Measurements from ENCODE around the gene MIS18BP1. TPM values are rescaled to one million over a fixed set of nuclear protein-coding genes. Genes with fewer than 3 reads are reported as not detected.

The MIS18BP1 gene
- total and polyA plus RNA-seq, 10 of the 15 experiments (the other 5 are each of a cell fraction or from before 2014, with no cell fraction given) = 16.9 to 88.9 (median 57.0) TPM

DNA sequence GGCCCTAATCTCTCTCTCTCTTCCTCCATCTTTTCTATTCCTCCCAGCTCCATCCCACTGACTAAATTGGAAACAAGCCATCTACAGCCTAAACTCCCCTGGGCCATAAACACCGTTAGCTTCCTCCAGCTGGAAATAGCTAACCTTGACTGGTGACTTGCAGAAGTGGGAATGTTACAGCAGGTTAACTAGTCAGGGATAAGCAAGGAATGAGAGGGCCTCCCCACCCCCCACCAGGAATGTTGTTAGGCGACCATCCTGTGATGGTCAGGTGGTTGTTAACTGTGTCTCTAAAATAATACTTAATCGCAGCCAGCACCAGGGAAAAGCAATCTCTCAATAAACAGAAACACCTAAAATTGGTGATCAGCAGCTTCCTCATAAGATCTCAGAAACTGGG, 40.8 kb downstream of the MIS18BP1 start (continued):
- no peak for TF ChIP-seq ZNF592 (IDR thresholded peaks at IDR 0.05)

DNA sequence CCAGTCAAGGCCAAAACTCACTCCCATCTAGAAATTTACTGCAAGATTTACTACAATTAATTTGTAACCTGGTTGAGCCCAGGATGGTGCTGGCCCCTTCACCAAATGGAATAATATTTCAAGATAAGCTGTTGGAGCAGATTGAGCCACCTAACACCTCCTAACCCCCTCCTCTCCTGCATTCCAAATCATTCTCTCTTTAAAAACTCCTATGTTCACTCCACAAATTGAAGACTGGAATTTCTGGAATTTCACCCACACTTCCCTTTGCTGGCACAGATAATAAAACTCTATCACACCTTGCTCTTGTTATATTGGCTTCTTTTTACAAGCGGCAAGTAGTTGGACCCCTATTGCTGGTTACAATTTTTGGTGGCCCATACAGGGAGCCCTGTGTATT, 41.7 kb downstream of the MIS18BP1 start:
- FAIRE-seq (no peak), DNase-seq (ENCODE audit: low read depth, low spot score) (no peak), ATAC-seq (no peak)
- ChIA-PET RAD21 (ENCODE audit: unreplicated experiment) (no interaction called here), SMC1A (ENCODE audit: uncharacterized antibody, unreplicated experiment) (interaction anchor here (0.6 to 0.7 kb wide), 2 partner anchors 12 to 258 kb away, joined by 3 read pairs; no protein-coding TSS in a partner anchor), CTCF (interaction anchor here (1.1 kb wide), 1 partner anchor 52 kb away, joined by 3 read pairs; no protein-coding TSS in a partner anchor), POLR2A (no interaction called here)
- Histone ChIP-seq H3K79me2 (ENCODE audit: control insufficient read depth, insufficient read depth, low read length) (no peaks in the 10 kb centered on the region), H3K4me3 (no peak overlapping the region), H3K36me3 (ENCODE audit: control insufficient read depth in 2 of 2, insufficient read depth in 2 of 2, low read length in 1 of 2) (peaks cover 8 to 25% of the 10 kb centered on the region in 2 experiments), H3K27me3 (replicated peaks in 1 of 2; ENCODE audit: control insufficient read depth in 2 of 2, insufficient read depth in 2 of 2, low read length in 1 of 2) (no peaks in the 10 kb centered on the region), H4K20me1 (ENCODE audit: control insufficient read depth, insufficient read depth) (no peaks in the 10 kb centered on the region), H2AFZ (ENCODE audit: control insufficient read depth, low read depth, low read length) (no peak overlapping the region), H3K9ac (ENCODE audit: control insufficient read depth, insufficient read depth, low read length) (no peak overlapping the region), H3K4me1 (ENCODE audit: control insufficient read depth, insufficient read depth, low read length) (no peaks in the 10 kb centered on the region), H3K4me2 (ENCODE audit: control insufficient read depth, insufficient read depth) (no peak overlapping the region), H3K27ac (ENCODE audit: control insufficient read depth, insufficient read depth) (no peak overlapping the region), H3K9me3 (replicated peaks; ENCODE audit: control insufficient read depth, insufficient read depth, low read length) (no peaks in the 10 kb centered on the region)
- WGBS (ENCODE audit: insufficient coverage, insufficient replicate concordance, low lambda C conversion rate, missing lambda C conversion rate) = 100% methylated on average over 1 of the region's 1 CpG
- intact Hi-C loops (cut with micrococcal nuclease; ENCODE audit: unreplicated experiment) = no loop called here
- no TSS peak for BruUV-seq (replicated peaks)
- in situ Hi-C loops (cut with MboI) = no loop called here
- TF ChIP-seq, protein P1, sequence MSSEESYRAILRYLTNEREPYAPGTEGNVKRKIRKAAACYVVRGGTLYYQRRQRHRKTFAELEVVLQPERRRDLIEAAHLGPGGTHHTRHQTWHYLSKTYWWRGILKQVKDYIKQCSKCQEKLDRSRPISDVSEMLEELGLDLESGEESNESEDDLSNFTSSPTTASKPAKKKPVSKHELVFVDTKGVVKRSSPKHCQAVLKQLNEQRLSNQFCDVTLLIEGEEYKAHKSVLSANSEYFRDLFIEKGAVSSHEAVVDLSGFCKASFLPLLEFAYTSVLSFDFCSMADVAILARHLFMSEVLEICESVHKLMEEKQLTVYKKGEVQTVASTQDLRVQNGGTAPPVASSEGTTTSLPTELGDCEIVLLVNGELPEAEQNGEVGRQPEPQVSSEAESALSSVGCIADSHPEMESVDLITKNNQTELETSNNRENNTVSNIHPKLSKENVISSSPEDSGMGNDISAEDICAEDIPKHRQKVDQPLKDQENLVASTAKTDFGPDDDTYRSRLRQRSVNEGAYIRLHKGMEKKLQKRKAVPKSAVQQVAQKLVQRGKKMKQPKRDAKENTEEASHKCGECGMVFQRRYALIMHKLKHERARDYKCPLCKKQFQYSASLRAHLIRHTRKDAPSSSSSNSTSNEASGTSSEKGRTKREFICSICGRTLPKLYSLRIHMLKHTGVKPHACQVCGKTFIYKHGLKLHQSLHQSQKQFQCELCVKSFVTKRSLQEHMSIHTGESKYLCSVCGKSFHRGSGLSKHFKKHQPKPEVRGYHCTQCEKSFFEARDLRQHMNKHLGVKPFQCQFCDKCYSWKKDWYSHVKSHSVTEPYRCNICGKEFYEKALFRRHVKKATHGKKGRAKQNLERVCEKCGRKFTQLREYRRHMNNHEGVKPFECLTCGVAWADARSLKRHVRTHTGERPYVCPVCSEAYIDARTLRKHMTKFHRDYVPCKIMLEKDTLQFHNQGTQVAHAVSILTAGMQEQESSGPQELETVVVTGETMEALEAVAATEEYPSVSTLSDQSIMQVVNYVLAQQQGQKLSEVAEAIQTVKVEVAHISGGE (CRISPR knock-in tag; IDR thresholded peaks at IDR 0.05) = no peak
- TF ChIP-seq, protein P2, sequence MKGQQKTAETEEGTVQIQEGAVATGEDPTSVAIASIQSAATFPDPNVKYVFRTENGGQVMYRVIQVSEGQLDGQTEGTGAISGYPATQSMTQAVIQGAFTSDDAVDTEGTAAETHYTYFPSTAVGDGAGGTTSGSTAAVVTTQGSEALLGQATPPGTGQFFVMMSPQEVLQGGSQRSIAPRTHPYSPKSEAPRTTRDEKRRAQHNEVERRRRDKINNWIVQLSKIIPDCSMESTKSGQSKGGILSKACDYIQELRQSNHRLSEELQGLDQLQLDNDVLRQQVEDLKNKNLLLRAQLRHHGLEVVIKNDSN (IDR thresholded peaks at IDR 0.05; ENCODE audit: borderline replicate concordance, extremely low read length, insufficient read depth, low read depth, low read length) = no peak
- TF ChIP-seq EZH2 (IDR thresholded peaks at IDR 0.05; ENCODE audit: borderline replicate concordance, control insufficient read depth, low read depth, low read length) (no peak), SIX5 (IDR thresholded peaks at IDR 0.05; ENCODE audit: low read depth, low read length, severe bottlenecking) (no peak), NFYB (IDR thresholded peaks at IDR 0.05; ENCODE audit: insufficient read depth, low read depth, low read length) (no peak), YBX1 (IDR thresholded peaks at IDR 0.05) (no peak), SRF (IDR thresholded peaks at IDR 0.05; ENCODE audit: low read depth in 2 of 2, low read length in 2 of 2) (no peak), MTA2 (IDR thresholded peaks at IDR 0.05; ENCODE audit: low read depth) (no peak)
- TF ChIP-seq, protein P3, sequence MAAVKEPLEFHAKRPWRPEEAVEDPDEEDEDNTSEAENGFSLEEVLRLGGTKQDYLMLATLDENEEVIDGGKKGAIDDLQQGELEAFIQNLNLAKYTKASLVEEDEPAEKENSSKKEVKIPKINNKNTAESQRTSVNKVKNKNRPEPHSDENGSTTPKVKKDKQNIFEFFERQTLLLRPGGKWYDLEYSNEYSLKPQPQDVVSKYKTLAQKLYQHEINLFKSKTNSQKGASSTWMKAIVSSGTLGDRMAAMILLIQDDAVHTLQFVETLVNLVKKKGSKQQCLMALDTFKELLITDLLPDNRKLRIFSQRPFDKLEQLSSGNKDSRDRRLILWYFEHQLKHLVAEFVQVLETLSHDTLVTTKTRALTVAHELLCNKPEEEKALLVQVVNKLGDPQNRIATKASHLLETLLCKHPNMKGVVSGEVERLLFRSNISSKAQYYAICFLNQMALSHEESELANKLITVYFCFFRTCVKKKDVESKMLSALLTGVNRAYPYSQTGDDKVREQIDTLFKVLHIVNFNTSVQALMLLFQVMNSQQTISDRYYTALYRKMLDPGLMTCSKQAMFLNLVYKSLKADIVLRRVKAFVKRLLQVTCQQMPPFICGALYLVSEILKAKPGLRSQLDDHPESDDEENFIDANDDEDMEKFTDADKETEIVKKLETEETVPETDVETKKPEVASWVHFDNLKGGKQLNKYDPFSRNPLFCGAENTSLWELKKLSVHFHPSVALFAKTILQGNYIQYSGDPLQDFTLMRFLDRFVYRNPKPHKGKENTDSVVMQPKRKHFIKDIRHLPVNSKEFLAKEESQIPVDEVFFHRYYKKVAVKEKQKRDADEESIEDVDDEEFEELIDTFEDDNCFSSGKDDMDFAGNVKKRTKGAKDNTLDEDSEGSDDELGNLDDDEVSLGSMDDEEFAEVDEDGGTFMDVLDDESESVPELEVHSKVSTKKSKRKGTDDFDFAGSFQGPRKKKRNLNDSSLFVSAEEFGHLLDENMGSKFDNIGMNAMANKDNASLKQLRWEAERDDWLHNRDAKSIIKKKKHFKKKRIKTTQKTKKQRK (IDR thresholded peaks at IDR 0.05; ENCODE audit: low read depth, low read length) = no peak
